Measurements from ENCODE around the gene AR.

DNA sequence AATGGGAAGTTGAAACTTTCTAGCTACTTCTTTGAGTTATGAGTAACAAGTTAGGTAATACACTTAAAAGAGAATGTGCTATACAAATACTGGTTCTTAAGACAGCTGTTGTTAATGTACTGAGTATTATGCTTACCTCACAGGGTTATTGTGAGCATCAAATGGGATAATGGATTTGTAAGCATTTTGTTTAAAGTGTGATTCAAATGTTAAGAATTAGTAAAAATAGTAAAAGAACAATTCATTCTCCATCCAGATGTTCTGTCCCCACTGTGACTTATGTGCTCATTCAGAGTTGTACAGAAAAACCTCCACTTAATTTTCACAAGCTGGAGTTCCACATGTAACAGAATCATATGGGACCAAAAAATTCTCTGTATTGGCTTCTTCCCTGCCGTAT lies 63.6 kb downstream of the AR start:
- TF ChIP-seq, protein P1, sequence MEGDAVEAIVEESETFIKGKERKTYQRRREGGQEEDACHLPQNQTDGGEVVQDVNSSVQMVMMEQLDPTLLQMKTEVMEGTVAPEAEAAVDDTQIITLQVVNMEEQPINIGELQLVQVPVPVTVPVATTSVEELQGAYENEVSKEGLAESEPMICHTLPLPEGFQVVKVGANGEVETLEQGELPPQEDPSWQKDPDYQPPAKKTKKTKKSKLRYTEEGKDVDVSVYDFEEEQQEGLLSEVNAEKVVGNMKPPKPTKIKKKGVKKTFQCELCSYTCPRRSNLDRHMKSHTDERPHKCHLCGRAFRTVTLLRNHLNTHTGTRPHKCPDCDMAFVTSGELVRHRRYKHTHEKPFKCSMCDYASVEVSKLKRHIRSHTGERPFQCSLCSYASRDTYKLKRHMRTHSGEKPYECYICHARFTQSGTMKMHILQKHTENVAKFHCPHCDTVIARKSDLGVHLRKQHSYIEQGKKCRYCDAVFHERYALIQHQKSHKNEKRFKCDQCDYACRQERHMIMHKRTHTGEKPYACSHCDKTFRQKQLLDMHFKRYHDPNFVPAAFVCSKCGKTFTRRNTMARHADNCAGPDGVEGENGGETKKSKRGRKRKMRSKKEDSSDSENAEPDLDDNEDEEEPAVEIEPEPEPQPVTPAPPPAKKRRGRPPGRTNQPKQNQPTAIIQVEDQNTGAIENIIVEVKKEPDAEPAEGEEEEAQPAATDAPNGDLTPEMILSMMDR (IDR thresholded peaks at IDR 0.05): no peak
- no peak for TF ChIP-seq POLR2AphosphoS5 (IDR thresholded peaks at IDR 0.05)
- no peak for TF ChIP-seq POLR2A (IDR thresholded peaks at IDR 0.05)
- no peak for TF ChIP-seq EP300 (IDR thresholded peaks at IDR 0.05)

All from sigmoid colon (tissue), 4 donors.